ENCODE results near the gene FAM234B. TPM values are rescaled to one million over a fixed set of nuclear protein-coding genes. Genes with fewer than 3 reads are reported as not detected.
A peak's percentile ranks its signal among the peaks of the same experiment; 100 is the strongest.

FAM234B gene
- total RNA-seq, 6 donors from 2014 or later: 3.1 to 16.2 (median 8.8) TPM

DNA sequence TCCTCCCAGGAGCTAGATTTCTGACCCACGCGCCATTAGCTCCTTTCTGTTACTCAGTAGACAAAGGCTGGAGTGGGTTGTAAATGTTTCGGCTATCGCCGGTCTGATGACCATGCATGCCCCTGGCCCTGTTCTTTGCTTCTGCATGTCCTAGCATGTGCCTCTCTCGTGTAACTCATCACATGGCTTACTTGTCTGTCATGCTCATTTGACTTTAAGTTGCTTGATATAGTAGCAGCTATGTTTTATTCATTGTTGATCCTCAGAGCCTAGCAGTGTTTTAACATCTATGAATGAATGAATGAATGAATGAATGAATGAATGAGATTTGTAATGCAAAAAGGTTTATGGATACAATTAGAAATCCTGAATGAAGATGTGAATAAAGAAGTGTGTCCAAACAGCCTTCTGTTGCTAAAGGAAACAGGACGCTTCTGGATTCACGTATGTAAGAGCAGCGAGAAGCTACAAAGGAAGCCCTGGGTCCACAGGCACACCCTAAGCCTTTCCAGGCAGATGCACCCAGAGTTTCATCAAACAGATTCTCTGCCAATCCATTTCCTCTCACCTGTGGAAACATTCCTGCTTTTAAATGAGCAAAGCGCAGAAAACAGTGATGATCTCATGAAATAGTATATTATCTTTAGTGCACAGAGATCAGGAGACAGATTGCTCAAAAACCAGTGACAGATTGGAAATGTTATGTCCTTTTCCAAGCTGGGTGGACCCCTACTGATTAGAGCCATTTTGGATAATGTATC, 55.8 kb downstream of the FAM234B start:
- no peak for ATAC-seq (ENCODE audit: low FRiP score in 2 of 2)
- no peaks in the 10 kb centered on the region for H3K9me3 ChIP-seq
- H3K27me3 ChIP-seq: no peaks in the 10 kb centered on the region
- peak overlapping the region; percentile 95 to 100 (median 96) for H3K27ac ChIP-seq
- WGBS, 2 donors: 69 to 77% methylated on average over 10 of the region's 10 CpGs
- H3K4me3 ChIP-seq: no peak overlapping the region
- TF ChIP-seq, protein P1, sequence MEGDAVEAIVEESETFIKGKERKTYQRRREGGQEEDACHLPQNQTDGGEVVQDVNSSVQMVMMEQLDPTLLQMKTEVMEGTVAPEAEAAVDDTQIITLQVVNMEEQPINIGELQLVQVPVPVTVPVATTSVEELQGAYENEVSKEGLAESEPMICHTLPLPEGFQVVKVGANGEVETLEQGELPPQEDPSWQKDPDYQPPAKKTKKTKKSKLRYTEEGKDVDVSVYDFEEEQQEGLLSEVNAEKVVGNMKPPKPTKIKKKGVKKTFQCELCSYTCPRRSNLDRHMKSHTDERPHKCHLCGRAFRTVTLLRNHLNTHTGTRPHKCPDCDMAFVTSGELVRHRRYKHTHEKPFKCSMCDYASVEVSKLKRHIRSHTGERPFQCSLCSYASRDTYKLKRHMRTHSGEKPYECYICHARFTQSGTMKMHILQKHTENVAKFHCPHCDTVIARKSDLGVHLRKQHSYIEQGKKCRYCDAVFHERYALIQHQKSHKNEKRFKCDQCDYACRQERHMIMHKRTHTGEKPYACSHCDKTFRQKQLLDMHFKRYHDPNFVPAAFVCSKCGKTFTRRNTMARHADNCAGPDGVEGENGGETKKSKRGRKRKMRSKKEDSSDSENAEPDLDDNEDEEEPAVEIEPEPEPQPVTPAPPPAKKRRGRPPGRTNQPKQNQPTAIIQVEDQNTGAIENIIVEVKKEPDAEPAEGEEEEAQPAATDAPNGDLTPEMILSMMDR (IDR thresholded peaks at IDR 0.05): no peak
- no peak for TF ChIP-seq POLR2AphosphoS5 (IDR thresholded peaks at IDR 0.05)
- TF ChIP-seq POLR2A (IDR thresholded peaks at IDR 0.05): no peak
- TF ChIP-seq EP300 (IDR thresholded peaks at IDR 0.05): no peak
- H3K36me3 ChIP-seq: no peaks in the 10 kb centered on the region
- no peak for DNase-seq
- peaks cover 49 to 66% (median 60%) of the 10 kb centered on the region in 4 donors for H3K4me1 ChIP-seq

- no peak for ATAC-seq (ENCODE audit: low FRiP score in 2 of 2)
- Histone ChIP-seq H3K9me3 (no peaks in the 10 kb centered on the region), H3K4me3 (peak overlapping the region in 3 of 4 donors; percentile 52 to 55 (median 52)), H3K27ac (peak overlapping the region; percentile 95 to 100 (median 96)), H3K36me3 (no peaks in the 10 kb centered on the region), H3K4me1 (peaks cover 49 to 66% (median 60%) of the 10 kb centered on the region in 4 donors), H3K27me3 (no peaks in the 10 kb centered on the region)
- WGBS, 2 donors: 9 to 12% methylated on average over 6 of the region's 6 CpGs
- TF ChIP-seq POLR2A (IDR thresholded peaks at IDR 0.05): no peak
- TF ChIP-seq POLR2AphosphoS5 (IDR thresholded peaks at IDR 0.05): no peak
- TF ChIP-seq EP300 (IDR thresholded peaks at IDR 0.05): no peak
- TF ChIP-seq, protein P1 (IDR thresholded peaks at IDR 0.05): no peak
- no peak for DNase-seq
Measured at GRCh38 chr12:13100605-13100881, 56.4 kb downstream of the FAM234B start.

GRCh38 chr12:13100882-13101769, 56.9 kb downstream of the FAM234B start:
- ATAC-seq (ENCODE audit: low FRiP score in 2 of 2) (peak; percentile 88 to 90), DNase-seq (peak; percentile 97 to 99)
- WGBS, 2 donors: 3% methylated on average over 22 to 57 of the region's 79 CpGs
- Histone ChIP-seq H3K27ac (peak overlapping the region; percentile 95 to 100 (median 96)), H3K4me3 (peak overlapping the region; percentile 17 to 55 (median 52)), H3K9me3 (no peaks in the 10 kb centered on the region), H3K27me3 (no peaks in the 10 kb centered on the region), H3K4me1 (peaks cover 49 to 66% (median 60%) of the 10 kb centered on the region in 4 donors), H3K36me3 (no peaks in the 10 kb centered on the region)
- TF ChIP-seq POLR2AphosphoS5 (IDR thresholded peaks at IDR 0.05) (peak; percentile 87 to 96), POLR2A (IDR thresholded peaks at IDR 0.05) (peak in 2 of 4 donors; percentile 83 to 88), EP300 (IDR thresholded peaks at IDR 0.05) (peak; percentile 49 to 96 (median 92))
- TF ChIP-seq, protein P1 (IDR thresholded peaks at IDR 0.05): peak in 3 of 6 experiments; percentile 8 to 54 (median 27)

- TF ChIP-seq, protein P1 (IDR thresholded peaks at IDR 0.05): no peak
- TF ChIP-seq EP300 (IDR thresholded peaks at IDR 0.05): peak in 1 of 4 donors; percentile 32
- ATAC-seq (ENCODE audit: low FRiP score in 2 of 2) (peak in 1 of 2 donors; percentile 12), DNase-seq (peak in 1 of 2 donors; percentile 63)
- Histone ChIP-seq H3K9me3 (no peaks in the 10 kb centered on the region), H3K27me3 (no peaks in the 10 kb centered on the region), H3K36me3 (no peaks in the 10 kb centered on the region), H3K4me1 (peaks cover 49 to 62% (median 57%) of the 10 kb centered on the region in 4 donors), H3K27ac (peak overlapping the region; percentile 95 to 100 (median 96)), H3K4me3 (peak overlapping the region in 3 of 4 donors; percentile 52 to 55 (median 52))
- 42 to 58% methylated on average over 10 of the region's 10 CpGs for WGBS, 2 donors
Measured at GRCh38 chr12:13101821-13102375, 57.7 kb downstream of the FAM234B start.

All from upper lobe of left lung (tissue), 6 donors.